Purkinje cell (primary cell): ENCODE results near the gene CROCC. TPM values are rescaled to one million over a fixed set of nuclear protein-coding genes. Genes with fewer than 3 reads are reported as not detected.

Experiments
- polyA plus RNA-seq: library from polyadenylated mRNA; unstranded; fragments of >200 nt; fragmentation: Nextera tagmentation; gene quantifications from 2 replicates; pipeline ENCODE4 v1.2.1, GENCODE V29; 2014

CROCC gene, protein sequence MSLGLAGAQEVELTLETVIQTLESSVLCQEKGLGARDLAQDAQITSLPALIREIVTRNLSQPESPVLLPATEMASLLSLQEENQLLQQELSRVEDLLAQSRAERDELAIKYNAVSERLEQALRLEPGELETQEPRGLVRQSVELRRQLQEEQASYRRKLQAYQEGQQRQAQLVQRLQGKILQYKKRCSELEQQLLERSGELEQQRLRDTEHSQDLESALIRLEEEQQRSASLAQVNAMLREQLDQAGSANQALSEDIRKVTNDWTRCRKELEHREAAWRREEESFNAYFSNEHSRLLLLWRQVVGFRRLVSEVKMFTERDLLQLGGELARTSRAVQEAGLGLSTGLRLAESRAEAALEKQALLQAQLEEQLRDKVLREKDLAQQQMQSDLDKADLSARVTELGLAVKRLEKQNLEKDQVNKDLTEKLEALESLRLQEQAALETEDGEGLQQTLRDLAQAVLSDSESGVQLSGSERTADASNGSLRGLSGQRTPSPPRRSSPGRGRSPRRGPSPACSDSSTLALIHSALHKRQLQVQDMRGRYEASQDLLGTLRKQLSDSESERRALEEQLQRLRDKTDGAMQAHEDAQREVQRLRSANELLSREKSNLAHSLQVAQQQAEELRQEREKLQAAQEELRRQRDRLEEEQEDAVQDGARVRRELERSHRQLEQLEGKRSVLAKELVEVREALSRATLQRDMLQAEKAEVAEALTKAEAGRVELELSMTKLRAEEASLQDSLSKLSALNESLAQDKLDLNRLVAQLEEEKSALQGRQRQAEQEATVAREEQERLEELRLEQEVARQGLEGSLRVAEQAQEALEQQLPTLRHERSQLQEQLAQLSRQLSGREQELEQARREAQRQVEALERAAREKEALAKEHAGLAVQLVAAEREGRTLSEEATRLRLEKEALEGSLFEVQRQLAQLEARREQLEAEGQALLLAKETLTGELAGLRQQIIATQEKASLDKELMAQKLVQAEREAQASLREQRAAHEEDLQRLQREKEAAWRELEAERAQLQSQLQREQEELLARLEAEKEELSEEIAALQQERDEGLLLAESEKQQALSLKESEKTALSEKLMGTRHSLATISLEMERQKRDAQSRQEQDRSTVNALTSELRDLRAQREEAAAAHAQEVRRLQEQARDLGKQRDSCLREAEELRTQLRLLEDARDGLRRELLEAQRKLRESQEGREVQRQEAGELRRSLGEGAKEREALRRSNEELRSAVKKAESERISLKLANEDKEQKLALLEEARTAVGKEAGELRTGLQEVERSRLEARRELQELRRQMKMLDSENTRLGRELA (N-terminal part only)
- polyA plus RNA-seq = 0.08 TPM in 1 of 2 replicates, not detected in the other

DNA sequence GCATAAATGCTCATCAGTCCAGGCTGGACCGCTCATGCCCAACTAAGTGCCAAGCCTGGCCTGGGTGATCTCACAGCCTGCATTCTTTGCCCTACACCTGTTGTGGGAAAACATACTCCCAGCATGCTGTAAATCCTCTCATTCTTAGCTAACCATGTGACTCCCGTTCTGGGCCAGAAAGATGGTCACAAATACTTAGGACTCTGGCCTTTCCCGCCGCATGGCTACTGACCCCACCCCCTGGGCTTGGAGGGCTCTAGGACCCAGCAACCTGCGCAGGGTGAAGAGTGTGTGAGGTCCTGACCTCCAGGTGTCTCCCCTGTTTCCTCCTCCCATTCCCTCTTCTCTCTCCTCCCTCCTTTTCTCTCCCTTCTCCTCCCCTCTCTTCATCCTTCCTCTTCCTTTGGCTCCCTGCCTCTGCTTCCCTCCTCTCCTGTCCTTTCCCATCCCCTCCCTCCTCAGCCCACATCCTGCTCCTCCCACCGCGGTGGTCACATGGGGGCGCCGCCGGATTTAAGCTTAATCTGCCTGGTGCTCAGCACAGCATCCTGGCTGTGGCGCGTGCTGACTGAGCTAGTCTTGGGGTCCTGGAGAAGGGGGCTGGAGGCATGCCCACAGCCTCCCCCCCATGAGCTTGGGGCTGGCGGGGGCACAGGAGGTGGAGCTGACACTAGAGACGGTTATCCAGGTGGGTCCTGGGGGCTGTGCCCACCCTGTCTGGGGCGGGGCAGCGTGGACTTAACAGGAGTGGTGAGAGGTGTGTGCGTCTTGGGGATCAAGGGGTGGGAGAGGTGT, at the start of gene CROCC:
CROCC (plus strand) TSS at position 541 of the 795 bp plus-strand sequence; CDS start at position 629, 88 bp downstream.

DNA sequence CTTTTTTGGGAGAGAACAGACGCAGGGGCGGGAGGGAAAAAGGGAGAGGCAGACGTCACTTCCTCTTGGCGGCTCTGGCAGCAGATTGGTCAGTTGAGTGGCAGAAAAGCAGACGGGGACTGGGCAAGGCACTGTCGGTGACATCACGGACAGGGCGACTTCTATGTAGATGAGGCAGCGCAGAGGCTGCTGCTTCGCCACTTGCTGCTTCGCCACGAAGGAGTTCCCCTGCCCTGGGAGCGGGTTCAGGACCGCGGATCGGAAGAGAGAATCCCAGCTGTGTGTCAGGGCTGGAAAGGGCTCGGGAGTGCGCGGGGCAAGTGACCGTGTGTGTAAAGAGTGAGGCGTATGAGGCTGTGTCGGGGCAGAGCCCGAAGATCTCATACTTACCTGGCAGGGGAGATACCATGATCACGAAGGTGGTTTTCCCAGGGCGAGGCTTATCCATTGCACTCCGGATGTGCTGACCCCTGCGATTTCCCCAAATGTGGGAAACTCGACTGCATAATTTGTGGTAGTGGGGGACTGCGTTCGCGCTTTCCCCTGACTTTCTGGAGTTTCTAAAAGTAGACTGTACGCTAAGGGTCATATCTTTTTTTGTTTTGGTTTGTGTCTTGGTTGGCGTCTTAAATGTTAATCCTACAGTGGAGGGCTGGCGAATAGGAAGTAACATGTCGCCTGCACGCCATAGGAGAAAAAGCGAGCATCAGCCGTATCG, 26.0 kb upstream of the CROCC start, which contains the start of gene RNU1-2:
RNU1-2 (plus strand) TSS at position 383 of the 718 bp plus-strand sequence.

DNA sequence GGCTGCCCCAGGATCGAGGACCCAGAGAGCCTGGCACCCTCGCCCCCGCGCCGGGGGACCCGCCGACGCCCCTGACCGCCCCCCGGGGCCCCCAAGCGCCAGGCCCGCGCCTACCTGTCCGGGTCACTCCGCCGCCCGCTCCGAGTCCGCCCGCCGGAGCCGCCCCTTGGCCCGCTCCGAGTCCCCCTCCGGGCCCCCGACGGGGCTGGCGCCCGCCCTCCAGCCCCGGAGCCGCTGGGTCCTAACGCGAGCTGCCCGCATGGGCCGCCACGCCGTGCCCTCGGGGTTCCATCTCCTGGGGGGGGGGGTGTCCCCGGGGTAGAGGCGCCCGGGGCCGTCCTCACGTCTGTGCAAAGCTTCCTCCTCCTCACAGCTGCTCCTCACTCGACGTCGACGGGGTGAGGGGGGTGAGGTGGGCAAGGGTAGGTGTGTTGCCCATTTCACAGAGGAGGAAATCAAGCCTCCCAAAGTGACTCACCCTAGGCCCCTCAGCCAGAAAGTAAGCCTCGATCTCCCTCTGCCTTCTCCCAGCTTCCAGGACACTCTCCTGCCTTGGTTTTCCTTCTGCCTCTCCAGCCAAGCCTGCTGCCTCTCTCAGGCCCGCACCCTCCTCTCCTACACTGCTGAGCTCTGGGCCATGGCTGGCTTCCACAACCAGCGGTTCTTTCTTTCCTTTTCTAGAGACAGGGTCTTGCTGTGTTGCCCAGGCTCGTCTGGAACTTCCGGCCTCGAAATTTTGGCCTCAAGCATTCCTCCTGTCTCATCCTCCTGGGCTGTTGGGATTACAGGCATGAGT, 58.9 kb downstream of the CROCC start, which contains the start of gene MFAP2:
MFAP2 (minus strand) TSS at position 148 of the 796 bp plus-strand sequence. CDS start 2,347 bp downstream, outside the sequence.

DNA sequence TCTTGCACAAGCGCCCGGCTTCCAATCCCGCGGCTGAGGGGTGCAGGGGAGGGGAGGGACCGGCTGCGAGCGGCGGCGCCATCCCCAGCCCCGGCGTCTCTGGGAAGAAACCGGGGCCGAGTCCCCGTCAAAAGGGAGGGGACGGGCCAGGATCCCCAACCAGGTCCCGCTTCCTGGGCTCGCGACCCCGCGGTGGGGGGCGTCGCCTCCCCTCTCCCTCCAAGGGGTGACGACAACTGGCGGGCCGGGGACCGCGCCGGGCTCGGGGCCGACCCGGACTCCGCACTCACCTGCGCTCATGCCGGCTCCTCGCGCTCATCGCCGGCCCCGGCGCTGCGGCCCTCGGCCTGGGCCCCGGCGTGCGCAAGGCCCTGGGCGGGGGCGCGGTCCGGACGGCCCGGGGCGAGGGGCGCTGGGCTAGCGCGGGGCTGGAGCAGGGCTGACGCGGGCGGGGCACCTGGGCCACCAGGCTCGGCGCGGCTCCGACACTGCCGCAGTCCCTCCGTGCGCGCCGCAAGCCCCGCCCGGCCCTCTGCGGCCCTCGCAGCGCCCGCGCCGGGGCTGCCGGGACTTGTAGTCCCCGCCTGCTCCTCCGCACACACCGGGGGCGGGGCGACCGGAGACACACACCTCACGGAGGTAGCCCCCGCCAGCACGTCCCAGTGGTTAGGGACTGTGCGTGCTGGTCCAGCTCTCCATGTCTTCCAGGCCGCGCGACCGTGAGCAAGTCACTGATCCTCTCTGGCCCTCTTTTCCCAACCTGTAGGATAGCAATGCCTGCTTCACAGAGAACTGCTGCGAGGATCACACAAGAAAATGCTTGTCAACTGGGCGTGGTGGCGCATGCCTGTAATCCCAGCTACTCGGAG, 89.9 kb downstream of the CROCC start, which contains the start of gene ATP13A2:
ATP13A2 (minus strand) TSS at position 490 of the 869 bp plus-strand sequence; CDS start at position 300, 190 bp downstream.

Other genes with a start within 250 kb of the CROCC start
- not detected in 2 replicates for gene RNU1-4, start 181.4 kb upstream of the CROCC start, polyA plus RNA-seq
- gene RNU1-2, start 26.0 kb upstream of the CROCC start, polyA plus RNA-seq = not detected in 2 replicates
- gene MFAP2, start 58.7 kb downstream of the CROCC start, polyA plus RNA-seq = not detected in 2 replicates
- gene ATP13A2, start 90.0 kb downstream of the CROCC start, polyA plus RNA-seq = 11.4 and 14.7 TPM in 2 replicates
- gene SDHB, start 132.1 kb downstream of the CROCC start, polyA plus RNA-seq = 278 and 290 TPM in 2 replicates
- gene PADI2, start 197.5 kb downstream of the CROCC start, polyA plus RNA-seq = 1.3 and 1.5 TPM in 2 replicates